Adrenal gland (tissue), 12 donors: ENCODE measurements around the gene ANKS1B. TPM values are rescaled to one million over a fixed set of nuclear protein-coding genes. Genes with fewer than 3 reads are reported as not detected.
"Not testable (repeated sequence)": the region's sequence is repeated elsewhere in the genome, so short reads cannot be mapped to it uniquely, and the experiment has no call there.

Source experiments
- DNase-seq, 7 donors: peaks; one replicate each; pipeline ENCODE4 v3.0.0-alpha.2; 2019 to 2020
- H3K27ac ChIP-seq, 5 donors: fragments of 200-600 bp; sonication (generic) in 4 of 5; 1 replicate in 3 of 5; 2 replicates in 2 of 5; pipeline versions ENCODE4 v1.5.1 to v1.8.0; 2016 to 2020; ENCODE audit warnings: mild to moderate bottlenecking in 1 of 5
- H3K27me3 ChIP-seq: fragments of 200-600 bp; 2 replicates; pipeline ENCODE4 v1.8.0; 2021
- H3K36me3 ChIP-seq, 2 donors: fragments of 200-600 bp; replicated peaks in 1 of 2; 1 replicate in 1 of 2; 2 replicates in 1 of 2; pipeline versions ENCODE4 v1.5.1 to v1.8.0; 2018 to 2022
- H3K4me1 ChIP-seq, 2 donors: fragments of 200-600 bp; replicated peaks in 1 of 2; 1 replicate in 1 of 2; 2 replicates in 1 of 2; pipeline versions ENCODE4 v1.5.1 to v1.8.0; 2018 to 2021
- H3K4me3 ChIP-seq, 4 donors: fragments of 200-600 bp; sonication (generic) in 3 of 4; one replicate each; pipeline ENCODE4 v1.5.1; 2016 to 2018
- H3K9me3 ChIP-seq, 3 donors: fragments of 200-600 bp; sonication (generic) in 1 of 3; replicated peaks in 1 of 3; 1 replicate in 2 of 3; 2 replicates in 1 of 3; pipeline versions ENCODE4 v1.5.1 to v1.8.0; 2016 to 2021
- CTCF ChIP-seq, 6 experiments: fragments of 450-650 bp in 4 of 6; fragments of 200-600 bp in 2 of 6; sonication (generic) in 1 of 6; IDR thresholded peaks; 1 replicate in 5 of 6; 2 replicates in 1 of 6; pipeline versions ENCODE4 v1.5.1 to v1.8.0; 2016 to 2021; ENCODE audit warnings: antibody characterized with exemption in 6 of 6, mild to moderate bottlenecking in 2 of 6, moderate library complexity in 1 of 6
- POLR2A ChIP-seq, 2 donors: fragments of 450-650 bp; IDR thresholded peaks; one replicate each; pipeline ENCODE4 v1.6.1; 2017; ENCODE audit warnings: antibody characterized with exemption in 2 of 2, mild to moderate bottlenecking in 2 of 2, moderate library complexity in 1 of 2
- WGBS, 4 donors: extraction: QIAGEN DNeasy Blood & Tissue Kit in 2 of 4; methylation state at CpG; one replicate each; pipeline versions ENCODE4 v1.1.5 to v1.1.7; 2013 to 2017; 5-methylcytosine and 5-hydroxymethylcytosine counted together
- intact Hi-C, 2 donors: fragments of 100-400 bp; cut with DNase I; formaldehyde crosslinking; loops; one replicate each; pipeline versions ENCODE4 v1.14.1 to v1.15.0; 2022 to 2023
- polyA plus RNA-seq, 3 donors: library from polyadenylated mRNA; stranded (reverse); fragments of 200-250 nt in 2 of 3; fragments of 350-450 nt in 1 of 3; fragmentation: Illumina TruSeq in 1 of 3; extraction: RNeasy Lipid Tissue Mini Kit (QIAGEN cat#74804) in 1 of 3; gene quantifications; one replicate each; pipeline ENCODE4 v1.2.3, GENCODE V29; 2013 to 2014
- total RNA-seq, 9 donors: library from RNA; depleted of rRNA in 4 of 9; stranded (reverse); fragments of >200 nt in 4 of 9; fragments of 120-200 nt in 1 of 9; fragmentation: NEBNext Ultra II Directional in 1 of 9; extraction: Animal tissue kit (Norgen Biotek cat#: 25700) in 1 of 9; gene quantifications; one replicate each; pipeline versions ENCODE4 v1.1.0 to v1.2.4, GENCODE V29; 2013 to 2023
- donor health status: healthy with polysubstance abuse.
- donor health status: Bipolar disorder and iron deficiency.
- donor health status: DM: yes; HTN: yes; CAD: no.
- donor health status: DM: no; HTN: no; CAD: no.
- donor health status: DM: no; HTN: no; CAD: no.
- donor health status: DM: yes; HTN: yes; CAD: no.

The ANKS1B gene
- total and polyA plus RNA-seq, 12 donors = 1.3 to 28.1 (median 8.0) TPM

- 90 to 96% (median 95%) methylated on average over 9 of the region's 9 CpGs for WGBS, 4 donors
- H3K27me3 ChIP-seq = no peaks in the 10 kb centered on the region
- no peak overlapping the region for H3K4me3 ChIP-seq
- TF ChIP-seq POLR2A (IDR thresholded peaks at IDR 0.05) (no peak), CTCF (IDR thresholded peaks at IDR 0.05) (no peak)
- intact Hi-C loops = no loop called here
- no peak overlapping the region for H3K27ac ChIP-seq
- no peak for DNase-seq
- H3K36me3 ChIP-seq = no peaks in the 10 kb centered on the region
- peaks cover 0 to 4% (median 0%) of the 10 kb centered on the region in 3 donors for H3K9me3 ChIP-seq
- H3K4me1 ChIP-seq = peaks cover 0 to 5% of the 10 kb centered on the region in 2 donors
These were observed 178.4 kb downstream of the ANKS1B start for GRCh38 chr12:99806304-99806703.

- H3K27me3 ChIP-seq = no peaks in the 10 kb centered on the region
- intact Hi-C loops = no loop called here
- DNase-seq = no peak
- TF ChIP-seq POLR2A (IDR thresholded peaks at IDR 0.05) = no peak
- no peak for TF ChIP-seq CTCF (IDR thresholded peaks at IDR 0.05)
- H3K36me3 ChIP-seq = no peaks in the 10 kb centered on the region
- peaks cover 0 to 4% (median 0%) of the 10 kb centered on the region in 3 donors for H3K9me3 ChIP-seq
- no peak overlapping the region for H3K27ac ChIP-seq
- no peaks in the 10 kb centered on the region for H3K4me1 ChIP-seq
- H3K4me3 ChIP-seq = no peak overlapping the region
These were observed 180.0 kb downstream of the ANKS1B start for GRCh38 chr12:99804715-99805114.

- TF ChIP-seq POLR2A (IDR thresholded peaks at IDR 0.05) (no peak), CTCF (IDR thresholded peaks at IDR 0.05) (no peak)
- intact Hi-C loops = no loop called here
These were observed 184.1 kb downstream of the ANKS1B start for GRCh38 chr12:99800605-99801004.

GRCh38 chr12:99797931-99798330 is 186.8 kb downstream of the ANKS1B start:
- H3K27me3 ChIP-seq, H3K4me3 ChIP-seq, H3K36me3 ChIP-seq, H3K9me3 ChIP-seq, H3K27ac ChIP-seq, DNase-seq, intact Hi-C loops, H3K4me1 ChIP-seq: not testable (repeated sequence)
- 60 to 70% (median 64%) methylated on average over 4 of the region's 4 CpGs for WGBS, 4 donors

More at GRCh38 chr12:99800605-99801004, 184.1 kb downstream of the ANKS1B start:
- Histone ChIP-seq H3K4me3 (no peak overlapping the region), H3K27me3 (no peaks in the 10 kb centered on the region), H3K36me3 (no peaks in the 10 kb centered on the region), H3K27ac (no peak overlapping the region), H3K4me1 (no peaks in the 10 kb centered on the region), H3K9me3 (peaks cover 0 to 4% (median 0%) of the 10 kb centered on the region in 3 donors)
- no peak for DNase-seq
- WGBS, 4 donors = 90 to 100% (median 94%) methylated on average over 2 of the region's 2 CpGs

- Histone ChIP-seq H3K9me3 (no peaks in the 10 kb centered on the region), H3K27ac (no peak overlapping the region), H3K4me1 (no peaks in the 10 kb centered on the region), H3K27me3 (no peaks in the 10 kb centered on the region), H3K4me3 (no peak overlapping the region), H3K36me3 (no peaks in the 10 kb centered on the region)
- no peak for DNase-seq
- TF ChIP-seq POLR2A (IDR thresholded peaks at IDR 0.05) (no peak), CTCF (IDR thresholded peaks at IDR 0.05) (no peak)
- 87 to 94% (median 91%) methylated on average over 3 of the region's 3 CpGs for WGBS, 4 donors
- intact Hi-C loops = no loop called here
These were observed 201.3 kb downstream of the ANKS1B start for GRCh38 chr12:99783421-99783820.
